HS-27A (cell line): ENCODE data around the gene ZDHHC11B.

Source experiments
- DNase-seq: peaks from one replicate; pipeline ENCODE4 v3.0.0-alpha.2; 2012; ENCODE audit warnings: low read depth, missing footprints

The ZDHHC11B gene

DNA sequence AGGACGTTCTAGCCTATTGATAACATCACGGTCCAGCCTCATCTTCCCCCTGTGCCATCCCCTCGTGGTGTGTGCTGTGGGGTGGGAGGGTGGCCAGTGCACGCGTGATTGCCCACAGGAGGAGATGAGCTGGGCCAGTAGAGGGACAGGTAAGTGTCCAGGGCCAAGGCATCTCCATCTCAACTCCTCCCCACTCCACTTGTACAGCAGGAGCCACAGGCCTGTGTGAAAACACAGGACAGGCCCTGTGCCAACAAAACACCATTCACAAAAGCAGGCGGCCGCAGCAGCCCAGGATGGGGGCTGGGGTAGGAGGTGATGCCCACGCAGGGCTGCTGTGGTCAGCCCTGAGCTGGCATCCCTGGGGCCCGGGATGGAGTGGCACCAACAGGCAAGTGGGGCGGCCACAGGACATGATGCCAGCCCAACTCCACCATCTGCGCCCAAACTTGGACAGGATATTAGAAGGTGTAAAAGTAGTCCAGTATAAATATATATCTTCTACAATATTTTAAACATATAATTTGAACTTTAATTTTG is 124.0 kb downstream of the ZDHHC11B start:
- DNase-seq, result no peak
